GM18498 (cell line): ENCODE data around the gene YKT6.

ENCODE experiments used
- ATAC-seq: cut with Tn5 transposase; IDR thresholded peaks from one replicate; pipeline ENCODE4 v1.9.1; 2021; ENCODE audit warnings: mild to moderate bottlenecking, moderate library complexity; ENCODE audit not compliant: unreplicated experiment

YKT6 gene

DNA sequence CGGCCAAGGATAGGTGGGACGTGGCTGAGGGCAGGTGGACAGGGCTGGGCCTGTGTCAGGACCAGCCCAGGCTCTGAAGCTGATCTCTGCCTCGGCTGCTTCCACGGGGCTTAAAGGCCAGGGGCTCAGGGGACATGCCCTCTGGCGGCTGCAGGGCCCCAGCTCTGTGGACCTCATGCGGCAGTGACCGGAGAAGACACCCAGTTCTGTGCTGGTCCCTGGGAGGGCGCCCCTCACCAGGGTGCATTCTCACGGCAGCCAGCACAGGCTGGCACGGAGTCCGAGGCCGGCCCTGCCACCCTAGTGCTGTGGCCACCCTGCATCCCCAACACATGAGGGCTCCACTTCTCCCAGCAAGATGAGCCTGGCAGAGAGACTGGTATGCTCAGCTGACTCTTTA, 30.3 kb downstream of the YKT6 start:
- no peak for ATAC-seq

GRCh38 chr7:44232396-44232795, 31.6 kb downstream of the YKT6 start:
- ATAC-seq, result no peak

DNA sequence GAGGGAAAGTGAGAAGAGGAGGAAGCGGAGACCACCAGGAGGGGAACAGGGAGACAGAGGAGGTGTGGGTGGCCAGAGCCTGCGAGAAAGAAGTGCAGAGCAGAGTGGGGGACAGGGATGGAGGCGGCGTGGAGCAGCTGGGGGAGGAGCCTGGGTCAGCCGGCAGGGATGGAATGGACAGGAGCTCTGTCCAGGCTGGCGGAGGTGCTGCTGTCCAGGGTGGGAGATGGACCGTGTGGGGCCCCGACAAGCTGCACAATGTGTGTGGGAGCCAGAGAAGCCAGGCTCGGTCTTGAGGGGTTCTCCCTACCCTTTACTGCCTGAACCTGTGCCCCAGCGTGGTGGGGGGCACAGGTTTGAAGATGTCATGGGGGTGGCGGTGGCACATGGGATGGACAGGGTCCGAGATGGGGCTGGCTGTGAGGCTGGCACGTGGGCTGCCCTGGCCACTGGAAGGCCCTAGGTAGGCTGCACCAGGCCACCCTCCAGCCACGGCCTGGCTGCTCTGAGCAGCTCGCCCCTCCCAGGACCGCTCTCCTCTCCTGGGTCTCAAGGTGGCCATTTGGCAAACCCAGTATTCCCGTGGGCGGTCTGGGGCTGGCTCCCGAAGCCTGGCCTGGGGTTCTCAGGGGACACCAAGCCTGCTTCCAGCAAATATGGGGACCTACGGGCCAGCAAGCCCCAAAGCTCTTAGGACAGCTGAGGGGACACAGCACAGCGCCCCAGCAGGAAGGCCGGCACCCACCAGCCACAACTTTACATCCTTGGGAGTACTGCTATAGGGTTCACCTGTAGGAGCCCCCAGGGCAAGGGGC, 32.3 kb downstream of the YKT6 start:
- ATAC-seq, result no peak

GRCh38 chr7:44235066-44235465, 34.3 kb downstream of the YKT6 start:
- no peak for ATAC-seq

- no peak for ATAC-seq
Measured at GRCh38 chr7:44235582-44236332, 35.0 kb downstream of the YKT6 start.

DNA sequence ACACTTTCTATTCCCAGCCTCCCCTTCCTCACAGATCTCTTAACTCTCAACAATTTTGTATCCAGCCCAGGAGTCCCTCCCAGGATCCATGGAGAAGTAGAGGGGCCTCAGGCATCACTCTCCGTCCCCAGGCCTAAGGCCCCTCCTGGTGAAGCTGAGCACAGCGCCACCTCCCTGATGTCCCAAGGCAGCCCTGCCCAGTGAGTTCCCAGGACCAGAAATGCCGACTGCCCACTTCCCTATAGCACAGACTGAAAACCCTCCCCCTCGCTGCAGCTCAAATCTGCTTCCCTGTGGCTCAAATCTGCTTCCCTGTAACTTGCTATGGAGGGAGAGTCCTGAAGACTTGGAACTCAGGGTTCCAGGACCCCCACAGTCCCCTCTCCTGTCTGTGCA, 35.6 kb downstream of the YKT6 start:
- ATAC-seq, result no peak

GRCh38 chr7:44237696-44238095, 36.9 kb downstream of the YKT6 start:
- ATAC-seq, result no peak

DNA sequence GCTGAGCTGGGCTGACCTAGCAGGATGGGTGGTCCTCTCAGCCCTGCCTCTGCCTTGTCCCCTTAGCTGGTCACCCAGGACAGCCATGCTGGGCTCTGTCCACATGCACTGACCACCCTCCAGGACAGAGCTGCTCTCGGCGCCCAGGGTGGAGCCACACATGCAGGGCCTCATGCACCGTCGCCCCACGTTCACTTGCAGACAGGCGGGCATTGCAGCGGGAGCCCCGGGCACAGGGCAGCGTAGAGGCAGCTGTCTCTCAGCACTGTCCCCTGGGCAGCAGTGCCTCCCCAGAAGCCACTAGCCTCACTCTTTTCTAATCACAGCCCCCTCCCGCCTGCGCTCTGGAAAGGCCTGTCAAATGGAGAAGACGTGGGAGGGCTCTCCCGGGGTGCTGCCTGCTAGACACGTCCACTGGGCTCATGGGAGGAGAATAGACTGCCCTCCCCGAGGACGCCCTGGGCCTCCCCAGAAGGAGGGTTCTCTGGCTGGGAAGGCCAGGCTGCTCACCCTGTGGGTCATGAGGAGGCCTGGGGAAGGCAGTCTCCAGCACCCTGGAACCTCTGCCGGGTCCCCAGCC, 37.4 kb downstream of the YKT6 start:
- ATAC-seq, result no peak

DNA sequence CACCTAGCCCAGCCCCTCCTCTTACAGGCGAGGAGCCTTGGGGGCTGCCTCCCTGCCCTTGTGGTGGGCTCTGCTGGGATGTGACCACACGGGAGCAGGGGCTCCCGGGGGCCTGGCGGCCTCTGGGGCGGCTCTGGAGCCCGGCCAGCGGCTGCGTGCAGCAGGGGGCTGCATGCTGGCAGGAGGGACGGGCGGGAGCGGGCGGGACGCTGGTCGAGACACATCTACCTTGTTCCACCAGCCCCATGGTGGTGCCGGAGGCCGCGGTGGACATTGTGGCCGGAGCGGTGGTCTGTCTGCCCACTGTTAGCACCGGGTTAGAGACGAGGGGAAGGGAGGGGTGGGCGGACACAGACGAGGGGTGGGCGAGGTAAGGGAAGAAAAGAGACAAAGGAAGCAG, 38.6 kb downstream of the YKT6 start:
- ATAC-seq, result no peak

GRCh38 chr7:44240376-44240775, 39.6 kb downstream of the YKT6 start:
- ATAC-seq, result no peak

DNA sequence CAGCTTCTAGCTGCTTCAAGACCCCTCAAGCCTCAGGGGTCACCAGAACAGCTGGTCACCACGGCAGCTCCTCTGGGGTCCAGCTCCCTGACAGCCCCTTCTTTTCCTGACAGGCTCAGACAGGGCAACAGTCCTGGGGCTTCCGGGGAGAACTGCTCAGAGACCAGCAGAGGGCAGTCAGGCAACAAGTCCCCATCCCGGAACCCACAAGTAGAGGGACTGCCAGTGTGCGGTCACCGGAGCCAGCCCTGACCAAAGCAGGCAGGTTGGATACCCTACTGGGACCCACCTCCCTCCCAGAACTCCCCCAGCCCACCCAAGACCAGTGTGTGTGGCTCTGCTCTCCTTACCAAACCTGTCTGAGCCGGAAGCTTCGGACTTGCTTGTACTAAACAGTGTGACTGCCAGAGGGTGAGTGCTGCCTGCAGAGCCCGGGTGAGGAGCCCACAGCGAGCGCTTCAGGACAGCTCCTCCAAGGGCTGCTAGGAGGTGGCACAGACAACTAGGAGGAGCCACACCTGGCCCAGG, 40.3 kb downstream of the YKT6 start:
- peak; percentile 82 for ATAC-seq

GRCh38 chr7:44242091-44242490, 41.3 kb downstream of the YKT6 start:
- no peak for ATAC-seq

- no peak for ATAC-seq
Measured at GRCh38 chr7:44244282-44244681, 43.5 kb downstream of the YKT6 start.

DNA sequence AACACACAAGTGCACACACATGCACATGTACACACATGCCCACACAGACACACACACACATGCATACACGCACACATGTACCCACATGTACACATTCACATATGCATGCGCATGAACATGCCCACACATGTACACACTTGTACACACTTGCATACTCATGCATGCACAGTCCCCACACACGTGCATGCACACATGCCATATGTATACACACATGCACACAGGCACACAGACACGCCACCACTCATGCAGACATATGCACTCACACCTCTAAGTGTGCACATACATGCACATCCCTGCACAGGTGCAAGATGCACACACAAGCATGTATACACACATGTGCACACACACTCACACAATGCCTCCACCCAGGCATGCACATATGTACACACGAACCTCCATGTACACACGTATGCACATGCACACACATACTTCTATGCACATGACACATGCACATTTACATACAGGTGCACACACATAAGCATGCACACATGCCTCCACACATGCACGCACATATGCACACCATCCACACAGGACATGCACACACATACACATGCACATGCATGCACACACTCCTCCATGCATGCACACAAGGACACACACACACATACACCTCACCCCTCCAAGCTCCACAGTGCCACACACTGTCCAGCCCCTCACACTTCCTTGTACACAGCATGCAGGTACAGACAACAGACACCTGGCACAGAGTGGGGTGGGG, 45.8 kb downstream of the YKT6 start:
- no peak for ATAC-seq

GRCh38 chr7:44247868-44248651, 47.3 kb downstream of the YKT6 start:
- no peak for ATAC-seq

- ATAC-seq, result no peak
Measured at GRCh38 chr7:44249639-44250234, 49.0 kb downstream of the YKT6 start.

DNA sequence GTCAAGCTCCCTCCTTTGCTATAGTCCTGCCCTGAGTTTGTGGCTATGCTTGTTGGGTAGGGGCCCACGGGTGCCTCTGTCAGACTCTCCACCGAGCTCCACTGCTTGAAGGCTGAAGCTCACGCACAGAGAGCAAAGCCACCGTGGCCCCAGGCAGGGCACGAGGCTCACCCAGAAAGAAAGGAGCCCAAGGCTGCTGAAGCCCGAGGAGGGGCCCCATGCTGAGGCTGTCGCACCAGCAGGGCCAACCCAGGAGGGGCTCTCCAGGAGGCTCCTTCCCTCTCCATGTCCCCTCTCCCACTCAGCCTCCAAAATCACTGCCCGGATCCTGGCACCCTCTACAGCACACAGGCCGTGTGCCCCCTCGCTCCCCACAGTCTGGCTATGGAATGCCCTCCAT, 50.5 kb downstream of the YKT6 start:
- no peak for ATAC-seq

GRCh38 chr7:44251881-44252280, 51.1 kb downstream of the YKT6 start:
- no peak for ATAC-seq

GRCh38 chr7:44256459-44256858, 55.7 kb downstream of the YKT6 start:
- ATAC-seq, result no peak

DNA sequence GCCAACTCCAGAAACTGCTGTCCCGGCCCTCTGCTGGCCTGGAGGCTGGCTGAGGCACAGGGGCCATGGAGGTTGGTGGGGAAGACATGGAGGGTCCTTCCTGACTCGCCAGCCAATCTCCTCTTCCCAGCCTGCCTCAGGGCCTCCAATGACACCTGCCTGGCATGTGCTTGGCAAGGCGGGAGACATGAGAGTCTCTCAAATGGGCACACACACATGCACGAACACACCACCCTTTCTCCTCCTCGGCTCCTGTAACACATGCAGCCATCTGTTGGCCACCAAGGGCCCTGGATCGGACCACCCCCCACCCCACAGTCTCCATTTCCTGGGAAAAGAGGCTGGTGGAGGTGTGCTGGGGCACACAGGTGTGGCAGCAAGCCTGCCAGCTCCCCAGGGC, 56.4 kb downstream of the YKT6 start:
- no peak for ATAC-seq
